Colonic mucosa (tissue), 4 donors: Measurements from ENCODE around the gene DIDO1. TPM values are rescaled to one million over a fixed set of nuclear protein-coding genes. Genes with fewer than 3 reads are reported as not detected.

Source experiments
- DNase-seq: peaks from one replicate; pipeline ENCODE4 v3.0.0-alpha.2; 2020
- H3K27ac ChIP-seq: fragments of 200-600 bp; one replicate; pipeline ENCODE4 v1.8.0; 2021
- H3K27me3 ChIP-seq: fragments of 200-600 bp; one replicate; pipeline ENCODE4 v1.8.0; 2021
- H3K36me3 ChIP-seq: fragments of 200-600 bp; one replicate; pipeline ENCODE4 v1.8.0; 2021
- H3K4me1 ChIP-seq: fragments of 200-600 bp; one replicate; pipeline ENCODE4 v1.8.0; 2021; ENCODE audit warnings: mild to moderate bottlenecking
- H3K4me3 ChIP-seq: fragments of 200-600 bp; one replicate; pipeline ENCODE4 v1.8.0; 2021
- H3K9ac ChIP-seq, 2 donors: one replicate each; pipeline ENCODE4 v1.7.0; 2013; ENCODE audit warnings: control low read depth in 2 of 2, low read depth in 2 of 2, low read length in 2 of 2
- H3K9me3 ChIP-seq: fragments of 200-600 bp; one replicate; pipeline ENCODE4 v1.8.0; 2021
- CTCF ChIP-seq: fragments of 200-600 bp; IDR thresholded peaks from one replicate; pipeline ENCODE4 v1.8.0; 2022; ENCODE audit warnings: antibody characterized with exemption, mild to moderate bottlenecking
- intact Hi-C: fragments of 100-400 bp; cut with DNase I; formaldehyde crosslinking; loops from one replicate; pipeline ENCODE4 v1.14.1; 2022
- total RNA-seq, 2 donors: library from RNA; stranded (reverse); fragmentation: NEBNext Ultra II Directional in 1 of 2; extraction: Animal tissue kit (Norgen Biotek cat#: 25700) in 1 of 2; gene quantifications; one replicate each; pipeline ENCODE4 v1.2.1, GENCODE V29; 2021
- donor health status: healthy.
- donor health status: DM: no; HTN: no; CAD: no.
- donor health status: DM: no; HTN: no; CAD: no.

Gene DIDO1
- total RNA-seq, 2 donors from 2014 or later, result 41.4 to 50.4 TPM

GRCh38 chr20:62898093-62898964 is 28.0 kb downstream of the DIDO1 start:
- no peak for TF ChIP-seq CTCF
- Histone ChIP-seq H3K9ac (no peak overlapping the region), H3K4me1 (peaks cover 13% of the 10 kb centered on the region), H3K9me3 (no peaks in the 10 kb centered on the region), H3K4me3 (no peak overlapping the region), H3K36me3 (peaks cover 13% of the 10 kb centered on the region), H3K27ac (no peak overlapping the region), H3K27me3 (no peaks in the 10 kb centered on the region)
- intact Hi-C loops, result no loop called here
- DNase-seq, result no peak

GRCh38 chr20:62897666-62898065 is 28.6 kb downstream of the DIDO1 start:
- Histone ChIP-seq H3K27me3 (no peaks in the 10 kb centered on the region), H3K36me3 (peaks cover 16% of the 10 kb centered on the region), H3K4me3 (no peak overlapping the region), H3K9me3 (no peaks in the 10 kb centered on the region), H3K4me1 (peaks cover 13% of the 10 kb centered on the region), H3K27ac (no peak overlapping the region), H3K9ac (no peak overlapping the region)
- TF ChIP-seq CTCF, result no peak
- intact Hi-C loops, result no loop called here
- DNase-seq, result no peak

- intact Hi-C loops, result no loop called here
- no peak for DNase-seq
- H3K36me3 ChIP-seq, result peaks cover 25% of the 10 kb centered on the region
These were observed 29.8 kb downstream of the DIDO1 start for GRCh38 chr20:62896526-62896925.

GRCh38 chr20:62895539-62895938 is 30.8 kb downstream of the DIDO1 start:
- Histone ChIP-seq H3K27ac (no peak overlapping the region), H3K9ac (no peak overlapping the region), H3K36me3 (peaks cover 35% of the 10 kb centered on the region), H3K4me1 (peaks cover 13% of the 10 kb centered on the region), H3K9me3 (no peaks in the 10 kb centered on the region), H3K27me3 (no peaks in the 10 kb centered on the region), H3K4me3 (no peak overlapping the region)
- no peak for TF ChIP-seq CTCF
- intact Hi-C loops, result no loop called here
- no peak for DNase-seq

More at GRCh38 chr20:62896526-62896925, 29.8 kb downstream of the DIDO1 start:
- no peak for TF ChIP-seq CTCF
- H3K27me3 ChIP-seq, result no peaks in the 10 kb centered on the region
- H3K9me3 ChIP-seq, result no peaks in the 10 kb centered on the region
- no peak overlapping the region for H3K27ac ChIP-seq
- no peak overlapping the region for H3K4me3 ChIP-seq
- H3K9ac ChIP-seq, result no peak overlapping the region
- peaks cover 13% of the 10 kb centered on the region for H3K4me1 ChIP-seq

GRCh38 chr20:62894261-62894660 is 32.0 kb downstream of the DIDO1 start:
- TF ChIP-seq CTCF, result no peak
- Histone ChIP-seq H3K9ac (no peak overlapping the region), H3K27ac (no peak overlapping the region), H3K36me3 (peaks cover 46% of the 10 kb centered on the region), H3K4me1 (peaks cover 5% of the 10 kb centered on the region), H3K27me3 (no peaks in the 10 kb centered on the region), H3K9me3 (no peaks in the 10 kb centered on the region), H3K4me3 (no peak overlapping the region)
- intact Hi-C loops, result no loop called here
- DNase-seq, result no peak
